ENCODE results near the gene CNTFR.

DNA sequence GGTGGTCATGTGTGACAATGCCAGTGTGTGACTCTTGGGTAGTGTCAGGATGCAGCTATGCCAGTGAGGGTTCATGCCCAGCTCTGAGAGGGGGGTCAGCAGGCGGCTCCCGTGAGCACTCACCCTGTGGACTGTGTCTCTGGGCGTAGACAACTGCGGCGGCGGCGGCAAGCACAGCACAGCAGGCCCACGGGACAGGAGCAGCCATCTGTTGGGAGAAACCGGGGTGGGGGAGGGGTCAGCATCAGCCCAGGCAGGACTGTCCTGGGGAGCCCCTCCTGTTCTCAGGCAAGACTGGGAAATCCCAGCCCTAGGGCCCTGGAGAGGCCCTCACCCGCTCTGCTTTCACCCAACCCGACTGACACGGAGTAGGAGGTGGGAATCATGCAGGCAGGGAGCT is 20.8 kb downstream of the CNTFR start:
- TF ChIP-seq, protein P1, sequence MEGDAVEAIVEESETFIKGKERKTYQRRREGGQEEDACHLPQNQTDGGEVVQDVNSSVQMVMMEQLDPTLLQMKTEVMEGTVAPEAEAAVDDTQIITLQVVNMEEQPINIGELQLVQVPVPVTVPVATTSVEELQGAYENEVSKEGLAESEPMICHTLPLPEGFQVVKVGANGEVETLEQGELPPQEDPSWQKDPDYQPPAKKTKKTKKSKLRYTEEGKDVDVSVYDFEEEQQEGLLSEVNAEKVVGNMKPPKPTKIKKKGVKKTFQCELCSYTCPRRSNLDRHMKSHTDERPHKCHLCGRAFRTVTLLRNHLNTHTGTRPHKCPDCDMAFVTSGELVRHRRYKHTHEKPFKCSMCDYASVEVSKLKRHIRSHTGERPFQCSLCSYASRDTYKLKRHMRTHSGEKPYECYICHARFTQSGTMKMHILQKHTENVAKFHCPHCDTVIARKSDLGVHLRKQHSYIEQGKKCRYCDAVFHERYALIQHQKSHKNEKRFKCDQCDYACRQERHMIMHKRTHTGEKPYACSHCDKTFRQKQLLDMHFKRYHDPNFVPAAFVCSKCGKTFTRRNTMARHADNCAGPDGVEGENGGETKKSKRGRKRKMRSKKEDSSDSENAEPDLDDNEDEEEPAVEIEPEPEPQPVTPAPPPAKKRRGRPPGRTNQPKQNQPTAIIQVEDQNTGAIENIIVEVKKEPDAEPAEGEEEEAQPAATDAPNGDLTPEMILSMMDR (IDR thresholded peaks at IDR 0.05): no peak
- TF ChIP-seq POLR2AphosphoS5 (IDR thresholded peaks at IDR 0.05): no peak
- no peak for TF ChIP-seq EP300 (IDR thresholded peaks at IDR 0.05)
